ENCODE measurements around the gene ZNF76. TPM values are rescaled to one million over a fixed set of nuclear protein-coding genes. Genes with fewer than 3 reads are reported as not detected.

Gene ZNF76
- total RNA-seq, 4 donors from 2014 or later, result 18.9 to 56.1 (median 41.1) TPM

DNA sequence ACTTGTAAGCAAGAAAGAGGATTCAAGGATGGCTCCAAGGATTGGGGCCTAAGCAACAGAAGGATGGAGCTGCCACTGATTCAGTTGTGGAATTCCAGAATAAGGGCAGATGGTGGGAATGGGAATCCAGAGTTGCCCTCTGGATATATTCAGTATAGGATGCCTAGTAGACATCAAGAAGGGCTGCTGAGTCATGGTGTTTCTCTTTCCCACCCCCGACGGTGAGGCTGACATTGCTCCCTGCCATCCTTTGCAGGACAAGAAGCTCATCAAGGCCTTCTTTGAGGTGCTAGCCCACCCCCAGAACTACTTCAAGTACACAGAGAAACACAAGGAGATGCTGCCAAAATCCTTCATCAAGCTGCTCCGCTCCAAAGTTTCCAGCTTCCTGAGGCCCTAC lies 11.2 kb upstream of the ZNF76 start:
- Histone ChIP-seq H3K9me3 (no peaks in the 10 kb centered on the region), H3K27ac (no peak overlapping the region), H3K4me3 (no peak overlapping the region), H3K36me3 (no peaks in the 10 kb centered on the region), H3K4me1 (peaks cover 0 to 4% of the 10 kb centered on the region in 2 donors), H3K27me3 (no peaks in the 10 kb centered on the region)
- no peak for DNase-seq
- intact Hi-C loops (cut with DNase I; ENCODE audit: low total_unique reads), result no loop called here
- TF ChIP-seq POLR2A (IDR thresholded peaks at IDR 0.05), result no peak
- TF ChIP-seq, protein P1, sequence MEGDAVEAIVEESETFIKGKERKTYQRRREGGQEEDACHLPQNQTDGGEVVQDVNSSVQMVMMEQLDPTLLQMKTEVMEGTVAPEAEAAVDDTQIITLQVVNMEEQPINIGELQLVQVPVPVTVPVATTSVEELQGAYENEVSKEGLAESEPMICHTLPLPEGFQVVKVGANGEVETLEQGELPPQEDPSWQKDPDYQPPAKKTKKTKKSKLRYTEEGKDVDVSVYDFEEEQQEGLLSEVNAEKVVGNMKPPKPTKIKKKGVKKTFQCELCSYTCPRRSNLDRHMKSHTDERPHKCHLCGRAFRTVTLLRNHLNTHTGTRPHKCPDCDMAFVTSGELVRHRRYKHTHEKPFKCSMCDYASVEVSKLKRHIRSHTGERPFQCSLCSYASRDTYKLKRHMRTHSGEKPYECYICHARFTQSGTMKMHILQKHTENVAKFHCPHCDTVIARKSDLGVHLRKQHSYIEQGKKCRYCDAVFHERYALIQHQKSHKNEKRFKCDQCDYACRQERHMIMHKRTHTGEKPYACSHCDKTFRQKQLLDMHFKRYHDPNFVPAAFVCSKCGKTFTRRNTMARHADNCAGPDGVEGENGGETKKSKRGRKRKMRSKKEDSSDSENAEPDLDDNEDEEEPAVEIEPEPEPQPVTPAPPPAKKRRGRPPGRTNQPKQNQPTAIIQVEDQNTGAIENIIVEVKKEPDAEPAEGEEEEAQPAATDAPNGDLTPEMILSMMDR (IDR thresholded peaks at IDR 0.05), result no peak

DNA sequence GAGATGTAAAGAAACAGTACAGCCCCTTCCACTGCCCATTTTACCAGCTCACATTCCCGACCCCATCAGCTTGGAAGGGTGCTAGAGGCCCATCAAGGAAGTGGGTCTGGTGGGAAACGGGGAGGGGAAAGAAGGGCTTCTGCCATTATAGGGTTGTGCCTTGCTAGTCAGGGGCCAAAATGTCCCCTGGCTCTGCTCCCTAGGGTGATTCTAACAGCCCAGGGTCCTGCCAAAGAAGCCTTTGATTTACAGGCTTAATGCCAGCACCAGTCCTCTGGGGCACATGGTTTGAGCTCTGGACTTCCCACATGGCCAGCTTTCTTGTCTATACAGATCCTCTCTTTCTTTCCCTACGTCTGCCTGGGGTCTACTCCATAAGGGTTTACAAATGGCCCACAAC lies 10.6 kb upstream of the ZNF76 start:
- no peak overlapping the region for H3K27ac ChIP-seq
- H3K4me3 ChIP-seq, result no peak overlapping the region
- TF ChIP-seq POLR2A (IDR thresholded peaks at IDR 0.05), result no peak
- TF ChIP-seq, protein P1 (IDR thresholded peaks at IDR 0.05), result no peak
- DNase-seq, result no peak
- H3K27me3 ChIP-seq, result no peaks in the 10 kb centered on the region
- H3K36me3 ChIP-seq, result no peaks in the 10 kb centered on the region
- H3K9me3 ChIP-seq, result no peaks in the 10 kb centered on the region
- intact Hi-C loops (cut with DNase I; ENCODE audit: low total_unique reads), result no loop called here
- peaks cover 0 to 4% of the 10 kb centered on the region in 2 donors for H3K4me1 ChIP-seq

DNA sequence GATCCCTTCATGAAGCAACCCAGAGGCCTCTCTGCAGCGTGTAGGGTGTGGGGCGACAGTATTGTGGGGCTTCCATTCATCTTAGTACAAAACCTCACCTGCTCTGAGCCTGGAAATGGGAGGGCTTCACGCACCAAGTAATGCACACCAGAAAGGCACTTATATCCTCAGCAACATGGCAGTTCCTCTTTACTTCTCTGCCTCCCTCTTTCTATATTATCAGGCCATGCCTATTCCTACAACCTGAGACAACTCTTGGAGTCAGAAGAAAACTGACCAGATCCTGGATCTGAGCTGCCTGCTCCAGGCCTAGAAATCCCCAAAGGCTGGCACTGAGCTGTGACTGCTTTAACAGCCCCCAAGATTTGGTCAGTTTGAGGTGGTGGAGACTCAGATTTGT lies 7.6 kb upstream of the ZNF76 start:
- H3K4me3 ChIP-seq, result no peak overlapping the region
- no peak for TF ChIP-seq POLR2A (IDR thresholded peaks at IDR 0.05)
- TF ChIP-seq, protein P1 (IDR thresholded peaks at IDR 0.05), result no peak
- no peaks in the 10 kb centered on the region for H3K27me3 ChIP-seq
- H3K27ac ChIP-seq, result no peak overlapping the region
- no peaks in the 10 kb centered on the region for H3K9me3 ChIP-seq
- H3K36me3 ChIP-seq, result no peaks in the 10 kb centered on the region
- peaks cover 0 to 4% of the 10 kb centered on the region in 2 donors for H3K4me1 ChIP-seq
- intact Hi-C loops (cut with DNase I; ENCODE audit: low total_unique reads), result no loop called here
- no peak for DNase-seq

- H3K9me3 ChIP-seq, result no peaks in the 10 kb centered on the region
- peaks cover 0 to 4% of the 10 kb centered on the region in 2 donors for H3K4me1 ChIP-seq
- no peak overlapping the region for H3K27ac ChIP-seq
- H3K4me3 ChIP-seq, result no peak overlapping the region
- DNase-seq, result no peak
- intact Hi-C loops (cut with DNase I; ENCODE audit: low total_unique reads), result no loop called here
- H3K27me3 ChIP-seq, result no peaks in the 10 kb centered on the region
- no peaks in the 10 kb centered on the region for H3K36me3 ChIP-seq
- TF ChIP-seq, protein P1 (IDR thresholded peaks at IDR 0.05), result no peak
- TF ChIP-seq POLR2A (IDR thresholded peaks at IDR 0.05), result no peak
Measured at GRCh38 chr6:35253249-35253648, 6.3 kb upstream of the ZNF76 start.

GRCh38 chr6:35258336-35258735 lies 1.2 kb upstream of the ZNF76 start:
- no peak for DNase-seq
- H3K4me3 ChIP-seq, result peak overlapping the region; percentile 74 to 86
- H3K27ac ChIP-seq, result peak overlapping the region; percentile 96 to 98
- H3K27me3 ChIP-seq, result no peaks in the 10 kb centered on the region
- no peaks in the 10 kb centered on the region for H3K9me3 ChIP-seq
- intact Hi-C loops (cut with DNase I; ENCODE audit: low total_unique reads), result no loop called here
- H3K4me1 ChIP-seq, result no peaks in the 10 kb centered on the region
- no peaks in the 10 kb centered on the region for H3K36me3 ChIP-seq
- TF ChIP-seq, protein P1 (IDR thresholded peaks at IDR 0.05), result no peak
- no peak for TF ChIP-seq POLR2A (IDR thresholded peaks at IDR 0.05)
